NCI-H526 treated with DMSO at 0.1 percent for 48 hours (cell line): ENCODE results near the gene MMAB.

ENCODE experiments used
- DNase-seq: peaks from one replicate; lab custom pipeline; 2025; lab: John Stamatoyannopoulos, UW

The MMAB gene

DNA sequence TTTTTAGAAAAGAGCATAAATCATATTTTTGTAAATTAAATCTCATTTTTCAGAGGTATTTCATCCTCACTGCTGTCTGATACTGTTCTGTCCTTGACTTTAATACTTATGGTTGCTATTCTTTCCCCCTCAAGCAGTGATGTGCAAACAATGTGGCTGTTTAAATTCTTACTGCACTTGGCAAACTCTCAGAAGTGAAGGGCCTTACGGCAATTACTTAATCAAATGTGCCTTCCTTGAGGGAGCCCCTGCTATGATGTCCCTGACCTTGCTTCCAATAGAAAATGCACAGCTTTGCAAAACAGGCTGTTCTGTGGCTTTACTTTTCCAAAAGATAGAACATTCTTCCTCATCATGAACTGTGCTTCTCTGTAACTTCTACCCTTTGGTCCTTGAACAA, 60.7 kb downstream of the MMAB start:
- DNase-seq: no peak

- no peak for DNase-seq
Observed at GRCh38 chr12:109510196-109510595, 63.1 kb downstream of the MMAB start.

GRCh38 chr12:109504068-109504467, 69.2 kb downstream of the MMAB start:
- DNase-seq: no peak
